DND-41 (cell line): ENCODE measurements around the gene FAM241B.

Source experiments
- ATAC-seq: fragments of 200-7000 bp; cut with Tn5 transposase; 3 replicates; pipeline ENCODE4 v1.9.1; 2021; ENCODE audit warnings: low read depth; ENCODE audit not compliant: insufficient read depth
- DNase-seq: peaks from one replicate; pipeline ENCODE4 v3.0.0-alpha.2; 2020
- H2AFZ ChIP-seq: 2 replicates; pipeline ENCODE4 v1.6.0; 2012; ENCODE audit warnings: low read depth, low read length
- H3K27ac ChIP-seq: 2 replicates; pipeline ENCODE4 v1.5.1; 2012; ENCODE audit warnings: low read length, inconsistent platforms
- H3K27me3 ChIP-seq: fragments of 200-600 bp; sonication (generic); 2 replicates; pipeline ENCODE4 v1.6.0; 2012; ENCODE audit warnings: low read length, mild to moderate bottlenecking, inconsistent platforms; ENCODE audit not compliant: insufficient read depth, poor library complexity
- H3K36me3 ChIP-seq: 2 replicates; pipeline ENCODE4 v1.5.1; 2012; ENCODE audit warnings: low read length, inconsistent platforms; ENCODE audit not compliant: insufficient read depth
- H3K4me1 ChIP-seq: 2 replicates; pipeline ENCODE4 v1.5.1; 2012; ENCODE audit warnings: mild to moderate bottlenecking, low read length; ENCODE audit not compliant: insufficient read depth
- H3K4me2 ChIP-seq: 2 replicates; pipeline ENCODE4 v1.6.0; 2012; ENCODE audit warnings: mild to moderate bottlenecking, moderate library complexity, low read length, inconsistent platforms; ENCODE audit not compliant: insufficient read depth
- H3K4me3 ChIP-seq, 2 experiments: fragments of 200-600 bp in 1 of 2; shearing (Covaris generic) in 1 of 2; 2 replicates each; pipeline ENCODE4 v1.5.1; 2012 to 2016; ENCODE audit warnings: inconsistent platforms in 2 of 2, low read length in 2 of 2, mild to moderate bottlenecking in 2 of 2, low read depth in 1 of 2, moderate library complexity in 1 of 2
- H3K79me2 ChIP-seq: 2 replicates; pipeline ENCODE4 v1.6.0; 2012; ENCODE audit warnings: low read length, inconsistent platforms; ENCODE audit not compliant: insufficient read depth
- H3K9ac ChIP-seq: 2 replicates; pipeline ENCODE4 v1.6.0; 2012; ENCODE audit warnings: low read depth, mild to moderate bottlenecking, inconsistent platforms, low read length, moderate library complexity
- H3K9me3 ChIP-seq: 2 replicates; pipeline ENCODE4 v1.5.1; 2012; ENCODE audit warnings: low read length, moderate library complexity, mild to moderate bottlenecking, inconsistent platforms; ENCODE audit not compliant: insufficient read depth, severe bottlenecking
- H4K20me1 ChIP-seq: 2 replicates; pipeline ENCODE4 v1.6.0; 2012; ENCODE audit warnings: low read length; ENCODE audit not compliant: insufficient read depth
- CTCF ChIP-seq: IDR thresholded peaks from 2 replicates; pipeline ENCODE4 v1.5.1; 2012; ENCODE audit warnings: borderline replicate concordance, low read length, moderate library complexity, mild to moderate bottlenecking; ENCODE audit not compliant: poor library complexity, severe bottlenecking; ENCODE audit errors: extremely low read depth
- EZH2 ChIP-seq: IDR thresholded peaks from 3 replicates; pipeline ENCODE4 v1.6.1; 2012; ENCODE audit warnings: borderline replicate concordance, low read depth, mild to moderate bottlenecking, moderate library complexity, low read length, inconsistent platforms; ENCODE audit not compliant: severe bottlenecking

FAM241B gene

DNA sequence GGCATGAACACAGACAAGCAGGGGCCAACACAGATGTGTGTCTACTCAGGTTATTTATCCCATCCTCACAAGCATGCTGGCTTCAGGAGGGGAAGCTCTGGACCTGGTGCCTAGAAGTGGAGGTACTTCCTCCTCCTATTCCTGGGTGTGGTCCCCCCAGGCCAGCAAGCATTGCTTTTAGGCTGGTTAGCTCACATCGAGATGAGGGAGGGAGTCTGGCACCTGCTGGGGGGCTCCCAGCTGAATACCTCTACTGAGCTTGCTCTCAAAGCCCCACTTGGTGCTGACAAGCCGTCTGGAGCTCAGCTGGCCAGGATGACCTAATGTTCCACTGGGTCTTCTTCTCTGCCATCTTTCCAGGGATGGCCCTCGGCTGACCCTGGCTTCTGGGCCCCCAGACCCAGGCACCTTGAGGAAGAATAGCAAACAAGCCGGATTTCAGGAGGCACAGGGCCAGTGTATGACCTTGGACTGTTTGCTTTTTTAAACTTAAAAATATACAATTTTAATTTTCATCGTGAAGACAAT is 26.8 kb downstream of the FAM241B start:
- H3K27me3 ChIP-seq: peaks cover 10% of the 10 kb centered on the region
- no peak overlapping the region for H3K4me3 ChIP-seq
- H2AFZ ChIP-seq: no peak overlapping the region
- no peak for TF ChIP-seq EZH2
- no peak for TF ChIP-seq CTCF
- no peaks in the 10 kb centered on the region for H3K4me1 ChIP-seq
- H3K79me2 ChIP-seq: no peaks in the 10 kb centered on the region
- no peak for ATAC-seq
- no peak overlapping the region for H3K4me2 ChIP-seq
- H3K36me3 ChIP-seq: no peaks in the 10 kb centered on the region
- H3K9me3 ChIP-seq: peaks cover 5% of the 10 kb centered on the region
- no peak overlapping the region for H3K9ac ChIP-seq
- DNase-seq: no peak
- H4K20me1 ChIP-seq: peaks cover 5% of the 10 kb centered on the region; the same call in 1 of the 2 replicates
- H3K27ac ChIP-seq: no peak overlapping the region

DNA sequence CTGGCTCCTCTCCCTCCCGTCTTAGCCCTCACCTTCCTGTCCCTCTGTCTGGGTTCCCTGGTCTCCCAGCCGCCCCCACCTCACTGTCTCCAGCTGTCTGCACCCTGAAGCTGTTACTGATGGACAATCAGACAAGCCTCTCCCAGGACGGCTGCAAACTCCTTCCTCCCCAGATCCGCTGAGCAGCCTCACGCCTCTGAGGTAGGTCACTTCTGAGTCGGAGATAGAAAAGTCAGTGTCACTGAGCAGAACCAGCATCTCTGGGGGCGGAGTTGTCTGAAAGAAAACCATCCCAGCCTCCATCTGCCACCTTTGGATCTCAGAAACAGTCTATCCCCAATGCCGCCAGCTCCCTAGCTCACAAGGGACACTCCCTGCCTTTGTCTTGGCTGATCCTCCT is 27.4 kb downstream of the FAM241B start:
- no peak for TF ChIP-seq CTCF
- TF ChIP-seq EZH2: no peak
- Histone ChIP-seq H2AFZ (no peak overlapping the region), H3K4me1 (no peaks in the 10 kb centered on the region), H3K9me3 (peaks cover 5% of the 10 kb centered on the region), H3K27ac (no peak overlapping the region), H3K36me3 (no peaks in the 10 kb centered on the region), H3K79me2 (no peaks in the 10 kb centered on the region), H3K9ac (no peak overlapping the region), H3K4me2 (no peak overlapping the region), H4K20me1 (peaks cover 5% of the 10 kb centered on the region; the same call in 1 of the 2 replicates), H3K27me3 (peaks cover 10% of the 10 kb centered on the region), H3K4me3 (no peak overlapping the region)
- ATAC-seq: no peak
- DNase-seq: no peak

DNA sequence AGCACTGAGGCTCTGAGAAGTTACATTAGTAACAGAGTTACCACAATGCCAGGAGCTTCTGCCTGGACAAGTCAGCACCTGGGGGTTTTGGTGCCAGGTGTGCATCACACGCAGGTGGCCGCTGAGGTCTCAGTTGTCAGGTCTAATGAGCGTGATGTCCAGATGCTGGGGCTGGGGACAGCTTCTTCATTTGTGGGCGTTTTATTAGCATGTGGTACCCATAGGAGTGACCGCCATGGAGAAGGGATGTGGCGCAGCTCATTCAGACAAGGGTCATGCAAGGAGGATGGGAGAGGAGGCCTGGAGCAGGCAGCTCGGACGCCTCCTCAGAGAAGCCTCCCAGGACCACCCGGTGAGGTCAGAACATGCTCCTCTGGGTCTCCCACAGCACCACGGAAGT is 27.8 kb downstream of the FAM241B start:
- H4K20me1 ChIP-seq: peaks cover 5% of the 10 kb centered on the region; the same call in 1 of the 2 replicates
- ATAC-seq (no peak), DNase-seq (no peak)
- no peak overlapping the region for H3K9ac ChIP-seq
- H3K9me3 ChIP-seq: peaks cover 3% of the 10 kb centered on the region
- no peak for TF ChIP-seq EZH2
- TF ChIP-seq CTCF: no peak
- H3K4me2 ChIP-seq: no peak overlapping the region
- no peak overlapping the region for H2AFZ ChIP-seq
- peaks cover 10% of the 10 kb centered on the region for H3K27me3 ChIP-seq
- no peak overlapping the region for H3K27ac ChIP-seq
- no peaks in the 10 kb centered on the region for H3K4me1 ChIP-seq
- H3K4me3 ChIP-seq: no peak overlapping the region
- no peaks in the 10 kb centered on the region for H3K36me3 ChIP-seq
- no peaks in the 10 kb centered on the region for H3K79me2 ChIP-seq
